ENCODE data around the gene HEATR5A.

The HEATR5A gene

GRCh38 chr14:31286456-31287293 lies 133.7 kb downstream of the HEATR5A start:
- H3K4me3 ChIP-seq (ENCODE audit: low read length): no peak overlapping the region
- peak; percentile 31 for TF ChIP-seq CTCF (IDR thresholded peaks at IDR 0.05; ENCODE audit: insufficient read depth, low read depth, low read length, missing control alignments)
- no peak for DNase-seq (ENCODE audit: low read depth)

GRCh38 chr14:31283578-31284252 lies 136.6 kb downstream of the HEATR5A start:
- TF ChIP-seq CTCF (IDR thresholded peaks at IDR 0.05; ENCODE audit: insufficient read depth, low read depth, low read length, missing control alignments): no peak
- no peak for DNase-seq (ENCODE audit: low read depth)
- H3K4me3 ChIP-seq (ENCODE audit: low read length): no peak overlapping the region

- H3K4me3 ChIP-seq (ENCODE audit: low read length): no peak overlapping the region
- no peak for TF ChIP-seq CTCF (IDR thresholded peaks at IDR 0.05; ENCODE audit: insufficient read depth, low read depth, low read length, missing control alignments)
- no peak for DNase-seq (ENCODE audit: low read depth)
Observed at GRCh38 chr14:31283153-31283552, 137.2 kb downstream of the HEATR5A start.

GRCh38 chr14:31280871-31281220 lies 139.5 kb downstream of the HEATR5A start:
- H3K4me3 ChIP-seq (ENCODE audit: low read length): no peak overlapping the region
- no peak for TF ChIP-seq CTCF (IDR thresholded peaks at IDR 0.05; ENCODE audit: insufficient read depth, low read depth, low read length, missing control alignments)
- no peak for DNase-seq (ENCODE audit: low read depth)

- no peak for TF ChIP-seq CTCF (IDR thresholded peaks at IDR 0.05; ENCODE audit: insufficient read depth, low read depth, low read length, missing control alignments)
- no peak overlapping the region for H3K4me3 ChIP-seq (ENCODE audit: low read length)
- DNase-seq (ENCODE audit: low read depth): no peak
Observed at GRCh38 chr14:31280132-31280870, 140.0 kb downstream of the HEATR5A start.

- no peak for TF ChIP-seq CTCF (IDR thresholded peaks at IDR 0.05; ENCODE audit: insufficient read depth, low read depth, low read length, missing control alignments)
- no peak overlapping the region for H3K4me3 ChIP-seq (ENCODE audit: low read length)
- no peak for DNase-seq (ENCODE audit: low read depth)
Observed at GRCh38 chr14:31278883-31279282, 141.5 kb downstream of the HEATR5A start.
